KOPT-K1 (cell line): ENCODE data around the gene NMS.

ENCODE experiments used
- H3K27ac ChIP-seq: fragments of 200-600 bp; sonication (generic); 2 replicates; pipeline ENCODE4 v1.5.1; 2016; ENCODE audit warnings: antibody characterized with exemption, mild to moderate bottlenecking, low read depth, low read length; ENCODE audit not compliant: poor library complexity, severe bottlenecking
- H3K36me3 ChIP-seq: fragments of 200-600 bp; sonication (generic); 2 replicates; pipeline ENCODE4 v1.5.1; 2017; ENCODE audit warnings: antibody characterized with exemption, mild to moderate bottlenecking, low read length, moderate library complexity; ENCODE audit not compliant: insufficient read depth
- H3K9me3 ChIP-seq: fragments of 200-600 bp; sonication (generic); 2 replicates; pipeline ENCODE4 v1.5.1; 2017; ENCODE audit warnings: antibody characterized with exemption, low read length, mild to moderate bottlenecking; ENCODE audit not compliant: insufficient read depth, poor library complexity, severe bottlenecking

NMS gene, protein sequence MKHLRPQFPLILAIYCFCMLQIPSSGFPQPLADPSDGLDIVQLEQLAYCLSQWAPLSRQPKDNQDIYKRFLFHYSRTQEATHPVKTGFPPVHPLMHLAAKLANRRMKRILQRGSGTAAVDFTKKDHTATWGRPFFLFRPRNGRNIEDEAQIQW

DNA sequence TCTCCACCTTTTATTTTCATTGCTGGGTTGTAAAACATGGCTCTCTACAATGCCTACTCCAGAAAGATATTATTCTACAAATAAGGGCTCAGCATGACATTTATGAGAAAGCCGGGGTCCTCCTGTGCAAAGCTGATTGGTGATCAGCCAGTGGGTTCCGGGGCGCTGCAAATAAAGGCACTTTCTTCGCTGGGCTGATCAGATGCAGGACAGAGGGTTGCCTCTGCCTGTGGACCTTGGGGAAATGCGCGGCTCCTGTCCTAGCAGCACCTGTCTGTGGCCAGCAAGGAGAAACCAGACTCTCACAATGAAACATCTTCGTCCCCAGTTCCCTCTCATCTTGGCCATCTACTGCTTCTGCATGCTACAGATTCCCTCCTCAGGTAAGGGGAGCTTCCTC, at the start of gene NMS:
NMS (plus strand) TSS at position 301 of the 400 bp plus-strand sequence; CDS start at position 308, 7 bp downstream.
- Histone ChIP-seq H3K36me3 (no peaks in the 10 kb centered on the region), H3K27ac (no peak within 1 kb of the TSS), H3K9me3 (no peaks in the 10 kb centered on the region)

DNA sequence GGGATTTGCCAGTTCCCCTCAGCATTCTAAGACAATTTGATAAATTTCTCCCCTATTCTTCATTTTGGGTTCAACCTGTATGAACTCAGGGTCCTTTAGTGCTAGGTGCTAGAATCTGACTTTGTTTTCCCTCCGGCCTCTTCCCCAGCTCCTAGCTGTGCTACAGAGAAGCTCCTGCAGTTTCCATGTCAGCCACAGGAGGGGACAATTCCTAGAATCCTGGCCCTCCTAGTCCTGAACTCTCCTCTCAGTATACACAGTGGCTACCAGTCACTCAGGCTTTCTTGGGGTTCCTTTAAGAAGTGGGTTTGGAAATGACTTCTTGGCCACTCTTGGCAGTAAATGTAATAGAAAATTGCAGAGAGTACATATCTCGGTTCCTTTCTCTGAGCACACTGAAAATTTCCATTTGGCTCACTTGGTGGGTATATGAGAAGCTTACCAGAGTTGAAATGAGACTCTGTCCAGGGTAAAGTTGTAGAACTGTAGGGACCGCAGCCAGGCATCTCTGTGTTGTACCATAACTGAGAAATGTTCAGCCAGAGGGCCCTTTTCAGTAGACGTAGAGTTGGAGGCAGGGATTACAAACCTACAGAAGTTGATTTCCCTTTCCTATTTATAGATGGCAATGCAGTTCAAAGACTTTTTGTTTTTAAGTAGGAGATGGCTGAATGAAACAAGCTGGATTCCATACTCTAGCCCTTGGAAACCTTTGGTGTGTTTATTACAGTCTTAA, 47.8 kb upstream of the NMS start:
- no peaks in the 10 kb centered on the region for H3K36me3 ChIP-seq

DNA sequence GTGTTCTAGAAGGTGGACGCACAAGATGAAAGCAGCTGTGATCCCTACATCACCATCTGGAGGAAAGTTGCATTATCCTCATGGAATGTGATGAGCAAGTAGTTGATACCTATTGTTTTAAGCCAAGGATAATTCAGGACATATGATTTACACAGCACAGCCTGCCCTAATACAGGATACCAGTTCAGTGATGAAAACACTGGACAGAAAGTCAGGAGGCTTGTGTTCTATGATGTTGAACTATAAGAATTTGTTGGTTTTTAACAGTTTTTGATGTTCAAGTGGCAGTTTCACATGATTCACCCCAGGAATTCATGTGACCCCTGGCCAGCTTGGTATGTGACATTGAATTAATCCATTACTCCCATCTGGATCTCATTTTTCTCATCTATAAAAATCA, 46.7 kb upstream of the NMS start:
- Histone ChIP-seq H3K36me3 (no peaks in the 10 kb centered on the region), H3K9me3 (no peaks in the 10 kb centered on the region), H3K27ac (no peak overlapping the region)

More for the DNA sequence above, 47.8 kb upstream of the NMS start:
- Histone ChIP-seq H3K9me3 (no peaks in the 10 kb centered on the region), H3K27ac (no peak overlapping the region)

DNA sequence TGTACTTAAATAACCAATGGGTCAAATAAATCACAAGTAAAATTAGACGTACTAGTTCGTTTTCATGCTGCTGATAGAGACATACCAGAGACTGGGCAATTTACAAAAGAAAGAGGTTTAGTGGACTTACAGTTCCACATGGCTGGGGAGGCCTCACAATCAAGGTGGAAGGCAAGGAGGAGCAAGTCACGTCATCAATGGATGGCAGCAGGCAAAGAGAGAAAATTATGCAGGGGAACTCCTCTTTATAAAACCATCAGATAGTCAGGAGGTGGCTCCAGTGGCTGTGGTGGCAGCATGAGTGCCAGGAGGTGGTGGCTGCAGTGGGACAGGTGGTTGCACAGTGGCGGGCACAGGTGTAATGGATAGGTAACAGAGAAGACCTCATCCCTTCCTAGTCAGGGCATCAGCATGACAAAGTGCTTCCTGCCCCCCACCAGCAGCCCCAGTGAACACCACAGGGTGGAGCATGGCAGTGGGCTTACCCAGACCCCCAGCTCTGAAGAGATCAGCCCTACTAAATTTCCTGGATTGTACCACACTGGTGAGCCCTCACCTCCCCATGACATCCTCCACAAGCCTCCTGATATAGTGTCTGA, 45.9 kb upstream of the NMS start:
- H3K36me3 ChIP-seq = no peaks in the 10 kb centered on the region
- H3K27ac ChIP-seq = no peak overlapping the region
- H3K9me3 ChIP-seq = peaks cover 7% of the 10 kb centered on the region

DNA sequence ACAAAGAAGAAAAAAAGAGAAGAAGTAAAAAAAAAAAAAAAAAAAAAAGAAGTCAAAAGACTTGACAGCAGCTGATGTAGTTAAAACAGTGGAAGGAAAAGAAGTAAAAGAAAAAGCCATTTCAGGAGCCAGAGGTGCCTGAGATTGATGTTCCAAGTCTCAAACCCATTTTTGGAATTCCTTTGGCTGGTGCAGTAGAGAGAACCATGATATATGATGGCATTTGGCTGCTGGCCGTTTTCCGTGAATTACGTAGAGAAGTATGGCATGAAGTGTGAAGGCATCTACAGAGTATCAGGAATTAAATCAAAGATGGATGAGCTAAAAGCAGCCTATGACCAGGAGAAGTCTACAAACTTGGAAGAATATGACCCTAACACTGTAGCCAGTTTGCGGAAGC, 45.2 kb upstream of the NMS start:
- no peaks in the 10 kb centered on the region for H3K36me3 ChIP-seq
- no peak overlapping the region for H3K27ac ChIP-seq
- peaks cover 11% of the 10 kb centered on the region for H3K9me3 ChIP-seq

DNA sequence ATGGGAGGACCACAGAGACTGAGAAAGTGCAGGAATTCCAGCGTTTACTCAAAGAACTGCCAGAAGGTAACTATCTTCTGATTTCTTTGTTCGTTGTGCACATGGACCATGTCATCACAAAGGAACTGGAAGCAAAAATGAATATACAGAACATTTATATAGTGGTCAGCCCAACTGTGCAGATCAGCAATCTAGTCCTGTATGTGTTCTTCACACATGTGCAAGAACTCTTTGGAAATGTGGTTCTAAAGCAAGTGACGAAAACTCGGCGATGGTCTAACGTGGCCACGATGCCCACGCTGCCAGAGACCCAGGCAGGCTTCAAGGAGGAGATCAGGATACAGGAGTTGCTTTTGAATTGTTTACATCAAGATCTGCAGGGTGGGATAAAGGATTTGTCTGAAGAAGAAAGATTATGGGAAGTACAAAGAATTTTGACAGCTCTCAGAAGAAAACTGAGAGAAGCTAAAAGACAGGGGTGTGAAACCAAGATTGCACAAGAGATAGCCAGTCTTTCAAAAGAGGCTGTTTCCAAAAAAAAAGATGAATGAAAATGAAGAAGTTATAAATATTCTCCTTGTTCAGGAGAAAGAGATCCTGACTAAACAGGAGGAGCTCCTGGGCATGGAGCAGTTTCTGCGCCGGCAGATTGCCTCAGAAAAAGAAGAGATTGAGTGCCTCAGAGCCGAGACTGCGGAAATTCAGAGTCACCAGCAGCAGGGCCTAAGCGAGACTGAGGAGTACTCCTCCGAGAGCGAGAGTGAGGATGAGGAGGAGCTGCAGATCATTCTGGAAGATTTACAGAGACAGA, 44.5 kb upstream of the NMS start:
- H3K27ac ChIP-seq = no peak overlapping the region
- H3K36me3 ChIP-seq = no peaks in the 10 kb centered on the region
- peaks cover 18% of the 10 kb centered on the region for H3K9me3 ChIP-seq

DNA sequence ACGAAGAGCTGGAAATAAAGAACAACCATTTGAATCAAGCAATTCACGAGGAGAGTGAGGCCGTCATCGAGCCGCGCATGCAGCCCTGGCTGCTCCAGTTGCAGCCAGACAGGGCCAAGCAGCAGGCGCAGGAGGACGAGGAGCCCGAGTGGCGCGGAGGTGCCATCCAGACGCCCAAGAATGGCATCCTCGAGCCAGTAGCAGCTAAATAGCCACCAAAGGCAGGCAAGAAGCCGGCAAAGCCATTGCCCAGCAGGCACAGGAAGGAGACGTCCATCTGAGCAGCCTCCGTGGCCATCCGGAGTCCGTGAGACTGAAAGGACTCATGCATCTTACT, 43.9 kb upstream of the NMS start:
- H3K36me3 ChIP-seq = no peaks in the 10 kb centered on the region
- H3K27ac ChIP-seq = no peak overlapping the region
- H3K9me3 ChIP-seq = peaks cover 24% of the 10 kb centered on the region

DNA sequence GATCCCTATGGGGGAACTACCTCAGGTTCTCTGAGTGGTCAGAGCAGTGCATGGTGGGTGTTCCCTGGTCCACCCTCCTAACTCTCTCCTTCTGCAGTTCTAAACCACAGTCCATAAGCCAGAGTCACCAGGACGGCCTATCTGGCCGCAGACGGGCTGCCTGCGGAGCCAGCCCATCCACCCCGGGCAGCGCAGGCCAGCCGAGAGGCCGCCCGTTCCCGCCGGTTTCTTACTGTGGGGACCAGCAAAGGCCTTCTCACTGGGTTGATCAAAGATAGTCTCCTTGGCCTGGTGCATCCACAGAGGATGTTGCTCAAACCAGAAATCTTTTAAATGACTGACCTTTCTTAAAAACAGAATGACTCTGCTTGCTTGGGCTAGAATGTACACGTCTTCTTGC, 43.2 kb upstream of the NMS start:
- Histone ChIP-seq H3K9me3 (peaks cover 27% of the 10 kb centered on the region), H3K27ac (no peak overlapping the region), H3K36me3 (no peaks in the 10 kb centered on the region)

DNA sequence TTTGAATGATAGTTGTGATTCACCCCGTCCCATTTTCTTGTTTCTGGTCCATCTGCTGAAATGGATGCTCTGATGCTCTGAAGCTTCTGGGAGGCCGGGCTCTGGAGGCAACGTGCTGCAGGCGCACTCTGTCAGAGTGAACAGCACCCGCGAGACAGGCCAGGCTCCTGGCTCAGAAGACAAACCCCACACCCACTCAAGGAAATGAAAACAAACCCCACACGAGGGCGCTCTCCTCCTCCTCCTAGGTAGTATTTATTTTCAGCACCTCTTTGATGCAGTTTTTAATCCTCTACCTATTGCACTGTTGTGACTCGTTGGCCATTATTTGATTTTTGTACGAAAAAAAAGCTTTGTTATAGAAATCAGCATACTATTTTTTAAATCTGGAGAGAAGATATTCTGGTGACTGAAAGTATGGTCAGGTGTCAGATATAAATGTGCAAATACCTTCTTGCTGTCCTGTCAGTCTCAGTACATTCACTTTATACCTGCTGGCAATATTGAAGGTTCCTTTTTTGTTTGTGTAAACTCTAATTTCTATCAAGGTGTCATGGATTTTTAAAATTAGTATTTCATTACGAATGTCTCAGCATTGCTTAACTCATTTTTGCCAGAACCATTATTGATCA, 42.5 kb upstream of the NMS start:
- no peak overlapping the region for H3K27ac ChIP-seq
- H3K9me3 ChIP-seq = peaks cover 27% of the 10 kb centered on the region
- H3K36me3 ChIP-seq = no peaks in the 10 kb centered on the region

DNA sequence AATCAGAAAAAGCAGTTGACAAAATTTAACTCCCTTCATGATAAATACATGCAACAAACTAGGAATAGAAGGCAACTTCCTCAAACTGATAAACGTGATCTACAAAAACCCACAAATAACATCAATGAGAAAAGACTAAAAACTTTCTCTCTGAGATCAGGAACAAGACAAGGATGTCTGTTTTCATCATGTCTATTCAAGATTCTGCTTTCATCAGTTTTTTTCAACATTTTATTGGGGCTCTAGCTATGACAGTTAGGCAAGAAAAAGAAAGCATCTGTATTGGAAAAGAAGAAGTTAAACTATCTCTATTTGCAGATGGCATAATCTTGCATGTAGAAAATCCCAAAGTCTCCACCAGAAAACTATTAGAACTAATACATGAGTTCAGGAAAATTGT, 40.6 kb upstream of the NMS start:
- Histone ChIP-seq H3K27ac (no peak overlapping the region), H3K36me3 (no peaks in the 10 kb centered on the region), H3K9me3 (peaks cover 27% of the 10 kb centered on the region)

DNA sequence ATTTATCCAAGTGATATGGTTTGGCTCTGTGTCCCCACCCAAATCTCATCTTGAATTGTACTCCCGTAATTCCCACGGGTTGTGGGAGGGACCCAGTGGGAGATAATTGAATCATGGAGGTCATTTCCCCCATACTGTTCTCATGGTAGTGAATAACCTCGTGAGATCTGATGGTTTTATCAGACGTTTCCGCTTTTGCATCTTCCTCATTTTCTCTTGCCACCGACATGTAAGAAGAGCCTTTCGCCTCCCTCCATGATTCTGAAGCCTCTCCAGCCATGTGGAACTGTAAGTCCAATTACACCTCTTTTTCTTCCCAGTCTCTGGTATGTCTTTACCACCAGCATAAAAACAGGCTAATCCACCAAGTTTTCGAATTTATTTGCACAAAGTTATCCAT, 32.5 kb upstream of the NMS start:
- no peaks in the 10 kb centered on the region for H3K36me3 ChIP-seq
- H3K27ac ChIP-seq = no peak overlapping the region

DNA sequence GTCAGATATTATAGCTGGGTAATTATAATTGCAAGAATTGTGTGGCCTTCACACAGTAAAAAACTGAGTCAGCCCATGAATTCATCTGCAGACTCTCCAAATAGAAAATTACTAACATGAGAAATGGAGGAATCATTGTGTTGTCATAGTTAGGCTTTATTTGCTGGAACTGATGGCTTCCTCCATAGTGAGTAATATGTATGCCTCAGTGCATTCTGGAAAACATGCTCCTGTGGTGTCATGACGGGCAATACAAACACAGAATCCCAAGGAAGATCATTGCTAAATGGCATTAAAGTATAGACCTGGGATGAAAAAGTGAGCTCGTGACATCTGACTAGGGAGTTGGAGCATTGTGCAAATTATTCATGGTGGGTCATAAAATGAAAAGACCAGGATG, 23.6 kb upstream of the NMS start:
- Histone ChIP-seq H3K27ac (no peak overlapping the region), H3K9me3 (no peaks in the 10 kb centered on the region), H3K36me3 (no peaks in the 10 kb centered on the region)

More for the DNA sequence above, 32.5 kb upstream of the NMS start:
- peaks cover 6% of the 10 kb centered on the region for H3K9me3 ChIP-seq

DNA sequence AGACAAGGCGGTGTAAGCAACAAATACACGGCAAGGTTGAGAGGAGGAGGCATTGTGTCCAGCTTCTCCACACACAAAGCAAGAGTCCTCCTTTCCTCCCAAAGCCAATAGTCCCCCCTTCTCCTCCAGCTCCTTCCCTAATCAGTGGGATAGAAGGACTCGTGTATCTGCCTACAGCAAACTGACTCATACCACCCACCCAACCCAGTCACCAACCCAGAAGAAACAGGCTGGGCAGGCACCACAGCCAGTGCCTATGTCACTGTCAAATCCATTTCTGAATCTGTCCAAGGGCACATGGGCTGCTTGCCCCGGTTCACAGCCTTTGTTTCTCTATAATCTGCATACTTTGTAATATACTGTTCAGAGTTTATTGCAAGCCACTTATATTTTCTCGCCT, 19.2 kb upstream of the NMS start:
- Histone ChIP-seq H3K27ac (no peak overlapping the region), H3K9me3 (peaks cover 13% of the 10 kb centered on the region), H3K36me3 (no peaks in the 10 kb centered on the region)

DNA sequence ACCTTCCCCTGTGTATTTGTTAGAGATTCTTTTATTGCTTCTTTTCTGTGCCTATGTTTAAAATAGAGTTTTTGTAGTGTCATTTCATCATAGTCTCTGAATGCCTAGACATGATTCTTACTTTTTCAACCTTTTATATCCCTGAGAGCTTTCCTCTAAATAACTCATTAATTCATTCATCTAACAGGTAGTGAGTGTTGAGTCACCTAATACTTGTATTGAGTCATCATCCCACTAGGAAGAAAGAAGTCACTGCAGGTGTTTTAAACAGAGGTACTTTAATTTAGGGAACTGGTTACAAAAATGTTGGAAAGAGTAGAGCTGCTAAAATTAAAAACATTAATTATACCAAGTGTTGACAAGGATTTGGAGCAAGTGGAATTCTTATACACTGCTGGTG, 18.5 kb upstream of the NMS start:
- no peak overlapping the region for H3K27ac ChIP-seq
- peaks cover 19% of the 10 kb centered on the region for H3K9me3 ChIP-seq
- H3K36me3 ChIP-seq = no peaks in the 10 kb centered on the region

DNA sequence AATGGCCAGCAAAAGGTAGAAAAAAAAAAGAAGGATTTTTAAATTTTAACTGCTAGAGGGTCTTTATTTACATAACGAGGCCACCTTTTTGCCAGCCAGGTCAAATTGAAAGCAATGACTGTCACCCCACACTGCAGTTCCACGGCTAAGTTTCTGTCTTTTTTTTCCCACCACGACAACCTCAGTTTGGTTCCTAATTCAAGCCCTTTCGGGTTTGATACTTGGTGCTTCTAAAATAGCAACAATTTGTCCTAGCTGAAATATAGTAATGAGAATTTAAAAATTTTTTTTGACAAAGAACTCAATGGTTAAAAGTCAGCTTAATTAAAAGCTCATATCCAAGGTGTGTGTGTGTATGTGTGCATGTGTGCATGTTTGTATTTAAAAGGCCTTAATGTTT, 16.4 kb upstream of the NMS start:
- H3K27ac ChIP-seq = no peak overlapping the region
- no peaks in the 10 kb centered on the region for H3K36me3 ChIP-seq
- H3K9me3 ChIP-seq = peaks cover 40% of the 10 kb centered on the region
